Activated naive CD8-positive, alpha-beta T cell treated with anti-CD3 and anti-CD28 coated beads for 36 hours (primary cell): ENCODE data around the gene VPS16. TPM values are rescaled to one million over a fixed set of nuclear protein-coding genes. Genes with fewer than 3 reads are reported as not detected.

ENCODE experiments used
- DNase-seq: peaks from one replicate; pipeline ENCODE4 v3.0.0; 2021
- H3K27ac Mint-ChIP-seq: one replicate; pipeline ENCODE4 v1.8.0; 2022; ENCODE audit warnings: mild to moderate bottlenecking, moderate library complexity, mixed read lengths
- H3K27me3 Mint-ChIP-seq: one replicate; pipeline ENCODE4 v1.8.0; 2022; ENCODE audit warnings: mild to moderate bottlenecking, mixed read lengths
- H3K36me3 Mint-ChIP-seq: one replicate; pipeline ENCODE4 v1.8.0; 2021; ENCODE audit warnings: mild to moderate bottlenecking, mixed read lengths
- H3K4me1 Mint-ChIP-seq: one replicate; pipeline ENCODE4 v1.8.0; 2021; ENCODE audit warnings: mixed read lengths
- H3K4me3 Mint-ChIP-seq: one replicate; pipeline ENCODE4 v1.8.0; 2022; ENCODE audit warnings: mild to moderate bottlenecking, moderate library complexity, mixed read lengths
- H3K9me3 Mint-ChIP-seq: one replicate; pipeline ENCODE4 v1.8.0; 2022; ENCODE audit warnings: mixed read lengths
- total RNA-seq, 2 experiments: library from RNA; stranded (reverse); gene quantifications; one replicate each; pipeline ENCODE4 v1.2.3, GENCODE V29; 2021

Gene VPS16
- total RNA-seq, 2 experiments from 2014 or later, result 33.5 to 34.1 TPM

DNA sequence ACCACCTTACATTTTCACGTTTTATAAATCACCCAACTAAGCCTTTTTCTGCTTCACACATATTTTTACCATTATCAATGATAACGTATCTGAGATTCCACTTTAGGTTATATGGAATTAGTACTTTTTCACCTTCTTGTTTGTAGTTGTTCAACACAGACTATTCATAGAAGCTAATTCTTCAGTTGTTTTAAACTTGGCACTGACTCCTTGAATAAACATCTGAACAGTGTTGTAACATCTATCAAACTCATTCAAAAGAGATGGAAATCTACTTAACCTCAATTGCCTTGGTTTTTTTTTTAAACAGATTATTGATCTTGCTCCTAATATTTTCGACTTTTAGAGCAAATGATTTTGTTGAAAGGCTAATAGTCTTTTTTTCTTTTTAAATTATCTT is 67.0 kb downstream of the VPS16 start:
- no peak overlapping the region for H3K27ac Mint-ChIP-seq

DNA sequence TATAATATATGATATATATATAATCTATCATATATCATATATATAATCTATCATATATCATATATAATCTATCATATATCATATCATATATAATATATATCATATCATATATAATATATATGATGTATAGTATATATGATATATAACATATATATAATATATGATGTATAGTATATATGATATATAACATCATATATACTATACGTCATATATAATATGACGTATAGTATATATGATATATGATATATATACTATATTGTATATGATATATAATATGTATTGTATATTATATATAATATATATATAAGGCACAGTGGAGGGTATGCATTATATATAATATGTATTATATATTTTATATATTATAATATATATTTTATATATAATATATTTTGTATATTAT is 69.4 kb downstream of the VPS16 start:
- DNase-seq, result no peak
- Mint-ChIP-seq H3K27ac (no peak overlapping the region), H3K4me3 (no peak overlapping the region), H3K36me3 (peaks cover 5% of the 10 kb centered on the region), H3K27me3 (no peaks in the 10 kb centered on the region), H3K4me1 (peaks cover 7% of the 10 kb centered on the region), H3K9me3 (no peaks in the 10 kb centered on the region)

More for the DNA sequence above, 67.0 kb downstream of the VPS16 start:
- no peaks in the 10 kb centered on the region for H3K27me3 Mint-ChIP-seq
- peaks cover 8% of the 10 kb centered on the region for H3K4me1 Mint-ChIP-seq
- no peak for DNase-seq
- no peaks in the 10 kb centered on the region for H3K9me3 Mint-ChIP-seq
- H3K36me3 Mint-ChIP-seq, result peaks cover 14% of the 10 kb centered on the region
- no peak overlapping the region for H3K4me3 Mint-ChIP-seq

DNA sequence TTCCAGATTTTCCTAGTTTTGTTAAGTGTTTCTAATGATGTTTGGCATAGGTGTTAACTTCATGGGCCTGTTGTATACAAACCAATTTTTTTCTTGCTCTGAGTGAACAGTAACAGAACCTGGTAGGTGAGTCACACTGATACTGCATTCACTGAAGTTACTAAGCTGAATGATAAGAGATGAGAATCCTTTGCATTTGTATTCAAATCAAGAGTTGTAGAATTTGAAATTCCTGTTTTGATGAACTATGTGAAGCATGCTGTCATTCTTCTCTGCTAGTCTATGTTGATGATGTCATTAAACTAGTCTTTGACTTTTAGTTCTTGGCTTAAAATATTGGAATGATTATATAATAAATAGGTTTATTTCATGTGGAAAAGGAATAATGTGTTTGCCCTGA is 70.7 kb downstream of the VPS16 start:
- Mint-ChIP-seq H3K27ac (no peak overlapping the region), H3K4me1 (peaks cover 7% of the 10 kb centered on the region), H3K4me3 (no peak overlapping the region), H3K27me3 (no peaks in the 10 kb centered on the region), H3K9me3 (no peaks in the 10 kb centered on the region), H3K36me3 (peaks cover 6% of the 10 kb centered on the region)
- no peak for DNase-seq

DNA sequence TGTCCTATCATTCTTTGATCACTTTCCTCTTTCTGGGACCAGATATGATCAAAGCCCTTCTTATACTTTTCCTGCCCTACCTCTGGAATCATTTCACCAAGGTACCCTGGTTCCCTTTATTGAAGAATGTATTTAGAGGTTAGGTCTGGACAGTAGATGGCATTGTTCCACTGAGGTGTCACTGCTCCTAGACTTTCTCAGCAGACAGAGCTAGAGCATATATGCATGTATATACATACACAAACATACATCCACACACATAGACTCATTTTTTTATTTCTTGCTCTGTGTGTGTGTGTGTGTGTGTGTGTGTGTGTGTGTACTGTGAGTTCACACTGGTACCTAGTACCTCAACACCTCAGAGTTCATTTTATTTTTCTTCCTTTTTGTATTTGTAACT is 73.6 kb downstream of the VPS16 start:
- DNase-seq, result no peak
- Mint-ChIP-seq H3K27me3 (no peaks in the 10 kb centered on the region), H3K4me1 (peaks cover 17% of the 10 kb centered on the region), H3K27ac (no peak overlapping the region), H3K36me3 (peaks cover 14% of the 10 kb centered on the region), H3K4me3 (no peak overlapping the region), H3K9me3 (peaks cover 2% of the 10 kb centered on the region)

Other genes with a start within 250 kb of the VPS16 start
- 100 to 1,000 TPM; 937 to 970 TPM for gene NOP56, start 188.1 kb upstream of the VPS16 start, total RNA-seq
- gene IDH3B, start 176.5 kb upstream of the VPS16 start, total RNA-seq, result 100 to 1,000 TPM; 143 to 147 TPM
- gene EBF4, start 148.0 kb upstream of the VPS16 start, total RNA-seq, result under 1 TPM; 0.66 to 0.98 TPM
- gene CPXM1, start 40.1 kb upstream of the VPS16 start, total RNA-seq, result 1 to 10 TPM; 4.2 to 4.3 TPM
- gene C20orf141, start 25.8 kb upstream of the VPS16 start, total RNA-seq, result not detected
- not detected for gene TMEM239, start 24.4 kb upstream of the VPS16 start, total RNA-seq
- 10 to 100 TPM; 24.2 to 26.3 TPM for gene PCED1A, start 90 bp upstream of the VPS16 start, total RNA-seq
- gene PTPRA, start 32.7 kb downstream of the VPS16 start, total RNA-seq, result 10 to 100 TPM; 40.6 to 43.0 TPM
- 1 to 10 TPM in 1 of 2 experiments, under 1 TPM in 1; 0.87 to 1.1 TPM for gene GNRH2, start 202.9 kb downstream of the VPS16 start, total RNA-seq
- 10 to 100 TPM; 70.9 to 72.4 TPM for gene MRPS26, start 205.3 kb downstream of the VPS16 start, total RNA-seq
- under 1 TPM in 1 of 2 experiments, not detected in 1; 0.47 TPM for gene OXT, start 230.9 kb downstream of the VPS16 start, total RNA-seq
- gene AVP, start 244.0 kb downstream of the VPS16 start, total RNA-seq, result not detected